ENCODE results near the gene FANK1.
"Not testable (repeated sequence)": the region's sequence is repeated elsewhere in the genome, so short reads cannot be mapped to it uniquely, and the experiment has no call there.

FANK1 gene

GRCh38 chr10:125889441-125889840 lies 6.9 kb upstream of the FANK1 start:
- DNase-seq (ENCODE audit: low read depth), result not testable (repeated sequence)

GRCh38 chr10:125892402-125892801 lies 4.0 kb upstream of the FANK1 start:
- not testable (repeated sequence) for DNase-seq (ENCODE audit: low read depth)

- not testable (repeated sequence) for DNase-seq (ENCODE audit: low read depth)
Measured at GRCh38 chr10:125894176-125894575, 2.2 kb upstream of the FANK1 start.

- not testable (repeated sequence) for DNase-seq (ENCODE audit: low read depth)
Measured at GRCh38 chr10:125895130-125896087, 955 bp upstream of the FANK1 start.

- not testable (repeated sequence) for DNase-seq (ENCODE audit: low read depth)
Measured at GRCh38 chr10:125897317-125897716, 953 bp downstream of the FANK1 start.

- not testable (repeated sequence) for DNase-seq (ENCODE audit: low read depth)
Measured at GRCh38 chr10:125900963-125901362, 4.6 kb downstream of the FANK1 start.

GRCh38 chr10:125903135-125903640 lies 6.8 kb downstream of the FANK1 start:
- not testable (repeated sequence) for DNase-seq (ENCODE audit: low read depth)

- DNase-seq (ENCODE audit: low read depth), result not testable (repeated sequence)
Measured at GRCh38 chr10:125905069-125905994, 9.0 kb downstream of the FANK1 start.

- not testable (repeated sequence) for DNase-seq (ENCODE audit: low read depth)
Measured at GRCh38 chr10:125907598-125907997, 11.2 kb downstream of the FANK1 start.

GRCh38 chr10:125908813-125909212 lies 12.4 kb downstream of the FANK1 start:
- not testable (repeated sequence) for DNase-seq (ENCODE audit: low read depth)

GRCh38 chr10:125909491-125909890 lies 13.1 kb downstream of the FANK1 start:
- DNase-seq (ENCODE audit: low read depth), result not testable (repeated sequence)

- DNase-seq (ENCODE audit: low read depth), result no peak
Measured at GRCh38 chr10:125911145-125911544, 14.8 kb downstream of the FANK1 start.

GRCh38 chr10:125911990-125912389 lies 15.6 kb downstream of the FANK1 start:
- no peak for DNase-seq (ENCODE audit: low read depth)

GRCh38 chr10:125913277-125913676 lies 16.9 kb downstream of the FANK1 start:
- DNase-seq (ENCODE audit: low read depth), result not testable (repeated sequence)

GRCh38 chr10:125916977-125917376 lies 20.6 kb downstream of the FANK1 start:
- no peak for DNase-seq (ENCODE audit: low read depth)

- DNase-seq (ENCODE audit: low read depth), result not testable (repeated sequence)
Measured at GRCh38 chr10:125917704-125918361, 21.5 kb downstream of the FANK1 start.

- DNase-seq (ENCODE audit: low read depth), result not testable (repeated sequence)
Measured at GRCh38 chr10:125921643-125922306, 25.4 kb downstream of the FANK1 start.

GRCh38 chr10:125925262-125925834 lies 29.0 kb downstream of the FANK1 start:
- DNase-seq (ENCODE audit: low read depth), result no peak

- no peak for DNase-seq (ENCODE audit: low read depth)
Measured at GRCh38 chr10:125926247-125926646, 29.9 kb downstream of the FANK1 start.

- not testable (repeated sequence) for DNase-seq (ENCODE audit: low read depth)
Measured at GRCh38 chr10:125927265-125927664, 30.9 kb downstream of the FANK1 start.

Measured in stimulated activated CD8-positive, alpha-beta memory T cell treated with anti-CD3 and anti-CD28 coated beads, Interleukin-15, amount 100 ng/mL, for 1 hour (primary cell).